ENCODE data around the gene THOC2.

GRCh38 chrX:123665197-123665596 lies 67.7 kb downstream of the THOC2 start:
- TF ChIP-seq, protein P1, sequence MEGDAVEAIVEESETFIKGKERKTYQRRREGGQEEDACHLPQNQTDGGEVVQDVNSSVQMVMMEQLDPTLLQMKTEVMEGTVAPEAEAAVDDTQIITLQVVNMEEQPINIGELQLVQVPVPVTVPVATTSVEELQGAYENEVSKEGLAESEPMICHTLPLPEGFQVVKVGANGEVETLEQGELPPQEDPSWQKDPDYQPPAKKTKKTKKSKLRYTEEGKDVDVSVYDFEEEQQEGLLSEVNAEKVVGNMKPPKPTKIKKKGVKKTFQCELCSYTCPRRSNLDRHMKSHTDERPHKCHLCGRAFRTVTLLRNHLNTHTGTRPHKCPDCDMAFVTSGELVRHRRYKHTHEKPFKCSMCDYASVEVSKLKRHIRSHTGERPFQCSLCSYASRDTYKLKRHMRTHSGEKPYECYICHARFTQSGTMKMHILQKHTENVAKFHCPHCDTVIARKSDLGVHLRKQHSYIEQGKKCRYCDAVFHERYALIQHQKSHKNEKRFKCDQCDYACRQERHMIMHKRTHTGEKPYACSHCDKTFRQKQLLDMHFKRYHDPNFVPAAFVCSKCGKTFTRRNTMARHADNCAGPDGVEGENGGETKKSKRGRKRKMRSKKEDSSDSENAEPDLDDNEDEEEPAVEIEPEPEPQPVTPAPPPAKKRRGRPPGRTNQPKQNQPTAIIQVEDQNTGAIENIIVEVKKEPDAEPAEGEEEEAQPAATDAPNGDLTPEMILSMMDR (IDR thresholded peaks at IDR 0.05): no peak
- no peak for TF ChIP-seq POLR2A (IDR thresholded peaks at IDR 0.05)
